DOHH2 (cell line): ENCODE measurements around the gene TOMM70.

Experiments used
- H3F3A ChIP-seq: fragments of 200-600 bp; sonication (generic), shearing (Covaris generic); 2 replicates; pipeline ENCODE4 v1.6.0; 2016; ENCODE audit warnings: antibody characterized with exemption, mild to moderate bottlenecking; ENCODE audit not compliant: control insufficient read depth, insufficient read depth
- H3K27ac ChIP-seq: fragments of 200-600 bp; sonication (generic); 2 replicates; pipeline ENCODE4 v1.5.1; 2014; ENCODE audit warnings: low read depth, mild to moderate bottlenecking, low read length, moderate library complexity
- H3K27me3 ChIP-seq: fragments of 200-600 bp; sonication (generic); 2 replicates; pipeline ENCODE4 v1.6.1; 2014; ENCODE audit warnings: mild to moderate bottlenecking, low read length, mixed read lengths; ENCODE audit not compliant: control insufficient read depth
- H3K36me3 ChIP-seq: fragments of 200-600 bp; sonication (generic); 2 replicates; pipeline ENCODE4 v1.6.1; 2014; ENCODE audit warnings: mild to moderate bottlenecking, low read length, moderate library complexity, mixed read lengths; ENCODE audit not compliant: control insufficient read depth
- H3K4me1 ChIP-seq: fragments of 200-600 bp; sonication (generic); 2 replicates; pipeline ENCODE4 v1.6.1; 2014; ENCODE audit warnings: mild to moderate bottlenecking, low read length, mixed read lengths; ENCODE audit not compliant: control insufficient read depth
- H3K4me2 ChIP-seq: fragments of 200-600 bp; sonication (generic); 2 replicates; pipeline ENCODE4 v1.6.0; 2014; ENCODE audit warnings: mild to moderate bottlenecking, low read length, moderate library complexity
- H3K4me3 ChIP-seq: fragments of 200-600 bp; sonication (generic); 2 replicates; pipeline ENCODE4 v1.5.1; 2014; ENCODE audit warnings: mild to moderate bottlenecking, low read length, mixed read lengths
- H3K79me2 ChIP-seq: fragments of 200-600 bp; sonication (generic); 2 replicates; pipeline ENCODE4 v1.6.1; 2014; ENCODE audit warnings: mild to moderate bottlenecking, low read length, mixed read lengths; ENCODE audit not compliant: control insufficient read depth
- H3K9me2 ChIP-seq: fragments of 200-600 bp; sonication (generic); replicated peaks from 2 replicates; pipeline ENCODE4 v1.6.1; 2014; ENCODE audit warnings: mild to moderate bottlenecking, low read length, mixed read lengths; ENCODE audit not compliant: control insufficient read depth
- H3K9me3 ChIP-seq: fragments of 200-600 bp; sonication (generic); 2 replicates; pipeline ENCODE4 v1.6.1; 2014; ENCODE audit warnings: antibody characterized with exemption, low read length, mixed read lengths; ENCODE audit not compliant: control insufficient read depth, insufficient read depth
- H4K20me1 ChIP-seq: fragments of 200-600 bp; sonication (generic); 2 replicates; pipeline ENCODE4 v1.6.0; 2014; ENCODE audit warnings: low read depth, mild to moderate bottlenecking, antibody characterized with exemption, low read length, moderate library complexity; ENCODE audit not compliant: control insufficient read depth, insufficient read depth
- EZH2phosphoT487 ChIP-seq: fragments of 200-600 bp; sonication (generic); IDR thresholded peaks from 2 replicates; pipeline ENCODE4 v1.6.1; 2017; ENCODE audit warnings: borderline replicate concordance, mild to moderate bottlenecking, antibody characterized with exemption, low read length, moderate library complexity, mixed read lengths
- TF ChIP-seq, protein P1 (sequence below): fragments of 200-600 bp; sonication (generic); IDR thresholded peaks from one replicate; pipeline ENCODE4 v1.5.1; 2014; ENCODE audit warnings: antibody characterized with exemption, mild to moderate bottlenecking, low read depth, low read length; ENCODE audit not compliant: poor library complexity, severe bottlenecking

Gene TOMM70

GRCh38 chr3:100443690-100444089 is 42.8 kb upstream of the TOMM70 start:
- Histone ChIP-seq H3F3A (no peaks in the 10 kb centered on the region), H3K9me2 (no peaks in the 10 kb centered on the region), H4K20me1 (no peaks in the 10 kb centered on the region)

DNA sequence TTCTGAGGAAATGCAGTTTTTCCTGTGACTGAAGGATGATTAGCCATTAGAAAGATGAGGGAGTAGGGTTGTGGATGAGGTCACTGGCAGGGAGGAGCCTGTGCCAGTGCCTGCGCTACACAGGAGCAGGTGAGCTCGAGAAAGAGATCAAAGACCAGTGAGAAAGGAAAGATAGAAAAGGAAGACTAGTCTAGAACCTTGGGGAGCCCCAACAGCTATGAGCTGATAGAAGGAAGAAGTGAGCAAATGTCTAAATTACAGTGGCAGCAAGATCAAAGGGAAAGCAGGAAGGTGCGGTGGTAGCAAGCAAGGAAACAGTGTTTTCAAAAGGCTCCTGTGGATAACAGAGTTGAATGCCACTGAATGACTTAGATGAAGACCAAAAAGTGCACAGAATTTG is 40.0 kb upstream of the TOMM70 start:
- no peak overlapping the region for H3K4me2 ChIP-seq
- H4K20me1 ChIP-seq = no peaks in the 10 kb centered on the region
- H3K27me3 ChIP-seq = no peaks in the 10 kb centered on the region
- no peaks in the 10 kb centered on the region for H3F3A ChIP-seq
- H3K36me3 ChIP-seq = no peaks in the 10 kb centered on the region
- no peaks in the 10 kb centered on the region for H3K79me2 ChIP-seq
- H3K9me2 ChIP-seq = no peaks in the 10 kb centered on the region
- H3K27ac ChIP-seq = no peak overlapping the region
- no peaks in the 10 kb centered on the region for H3K4me1 ChIP-seq
- no peak for TF ChIP-seq EZH2phosphoT487
- TF ChIP-seq, protein P1, sequence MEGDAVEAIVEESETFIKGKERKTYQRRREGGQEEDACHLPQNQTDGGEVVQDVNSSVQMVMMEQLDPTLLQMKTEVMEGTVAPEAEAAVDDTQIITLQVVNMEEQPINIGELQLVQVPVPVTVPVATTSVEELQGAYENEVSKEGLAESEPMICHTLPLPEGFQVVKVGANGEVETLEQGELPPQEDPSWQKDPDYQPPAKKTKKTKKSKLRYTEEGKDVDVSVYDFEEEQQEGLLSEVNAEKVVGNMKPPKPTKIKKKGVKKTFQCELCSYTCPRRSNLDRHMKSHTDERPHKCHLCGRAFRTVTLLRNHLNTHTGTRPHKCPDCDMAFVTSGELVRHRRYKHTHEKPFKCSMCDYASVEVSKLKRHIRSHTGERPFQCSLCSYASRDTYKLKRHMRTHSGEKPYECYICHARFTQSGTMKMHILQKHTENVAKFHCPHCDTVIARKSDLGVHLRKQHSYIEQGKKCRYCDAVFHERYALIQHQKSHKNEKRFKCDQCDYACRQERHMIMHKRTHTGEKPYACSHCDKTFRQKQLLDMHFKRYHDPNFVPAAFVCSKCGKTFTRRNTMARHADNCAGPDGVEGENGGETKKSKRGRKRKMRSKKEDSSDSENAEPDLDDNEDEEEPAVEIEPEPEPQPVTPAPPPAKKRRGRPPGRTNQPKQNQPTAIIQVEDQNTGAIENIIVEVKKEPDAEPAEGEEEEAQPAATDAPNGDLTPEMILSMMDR = no peak
- no peak overlapping the region for H3K4me3 ChIP-seq
- H3K9me3 ChIP-seq = no peaks in the 10 kb centered on the region

More at GRCh38 chr3:100443690-100444089, 42.8 kb upstream of the TOMM70 start:
- no peak for TF ChIP-seq EZH2phosphoT487
- TF ChIP-seq, protein P1 = no peak
- Histone ChIP-seq H3K9me3 (no peaks in the 10 kb centered on the region), H3K4me2 (no peak overlapping the region), H3K4me3 (no peak overlapping the region), H3K79me2 (no peaks in the 10 kb centered on the region), H3K4me1 (no peaks in the 10 kb centered on the region), H3K36me3 (no peaks in the 10 kb centered on the region), H3K27me3 (no peaks in the 10 kb centered on the region), H3K27ac (no peak overlapping the region)

DNA sequence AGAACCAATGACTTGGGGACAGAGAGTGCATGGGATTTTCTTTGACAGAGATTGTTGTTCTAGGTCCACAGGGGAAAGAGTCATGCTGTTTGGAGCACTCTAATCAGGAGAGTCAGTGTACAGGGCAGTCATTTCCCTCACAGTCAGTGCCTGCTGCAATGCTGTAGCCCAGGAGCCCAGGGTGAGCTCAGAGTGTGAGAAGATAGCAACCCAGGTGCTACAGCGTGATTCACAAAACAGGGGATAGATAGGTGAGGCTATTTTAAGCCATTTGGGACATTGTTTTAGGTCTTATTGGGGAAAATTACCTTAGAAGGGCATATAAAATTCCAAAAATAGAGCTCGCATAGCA is 37.7 kb upstream of the TOMM70 start:
- Histone ChIP-seq H3K4me2 (no peak overlapping the region), H3K27ac (no peak overlapping the region), H3K9me2 (no peaks in the 10 kb centered on the region), H3K4me3 (no peak overlapping the region), H3K4me1 (no peaks in the 10 kb centered on the region), H3F3A (no peaks in the 10 kb centered on the region), H3K27me3 (no peaks in the 10 kb centered on the region), H4K20me1 (no peaks in the 10 kb centered on the region), H3K9me3 (no peaks in the 10 kb centered on the region), H3K79me2 (no peaks in the 10 kb centered on the region), H3K36me3 (no peaks in the 10 kb centered on the region)
- no peak for TF ChIP-seq EZH2phosphoT487
- TF ChIP-seq, protein P1 = no peak
